Endothelial cell of umbilical vein (primary cell): Measurements from ENCODE around the gene ESAM. TPM values are rescaled to one million over a fixed set of nuclear protein-coding genes. Genes with fewer than 3 reads are reported as not detected.

Experiments used
- BruUV-seq: library from RNA; stranded (reverse); fragments of 400-500 nt; replicated peaks from 2 replicates; lab custom pipeline; 2021; lab: Mats Ljungman, UMichigan
- CTCF ChIA-PET: fragments of 300-600, 350-600 bp; sonication (Branson Sonifier 250); formaldehyde crosslinking; loops from one replicate; lab custom pipeline; 2021; ENCODE audit warnings: antibody characterized with exemption, inconsistent platforms; lab: Charles Lee
- POLR2A ChIA-PET: fragments of 300-600, 350-600 bp; sonication (Branson Sonifier 250); formaldehyde crosslinking; loops from one replicate; lab custom pipeline; 2021; ENCODE audit warnings: antibody characterized with exemption, inconsistent platforms; lab: Charles Lee
- DNase-seq: peaks from one replicate; pipeline ENCODE4 v3.0.0-alpha.2; 2011; ENCODE audit warnings: low read depth, low spot score
- FAIRE-seq: peaks from 2 replicates; lab custom pipeline; 2011; peaks lifted over from hg19 to GRCh38; lab: Jason Lieb, UNC
- H2AFZ ChIP-seq: 2 replicates; pipeline ENCODE4 v1.6.0; 2012; ENCODE audit warnings: low read depth, low read length, control low read depth, inconsistent platforms
- H3K27ac ChIP-seq: 2 replicates; pipeline ENCODE4 v1.5.1; 2011; ENCODE audit warnings: low read depth, mild to moderate bottlenecking, control low read depth, low read length, moderate library complexity; ENCODE audit not compliant: insufficient read depth
- H3K27me3 ChIP-seq, 2 experiments: 2 replicates each; pipeline versions ENCODE4 v1.6.0 to v1.6.1; 2011; ENCODE audit warnings: low read length in 2 of 2, mixed read lengths in 1 of 2; ENCODE audit not compliant: control insufficient read depth in 2 of 2, insufficient read depth in 2 of 2
- H3K36me3 ChIP-seq, 2 experiments: 2 replicates in 1 of 2; 3 replicates in 1 of 2; pipeline ENCODE4 v1.5.1; 2011; ENCODE audit warnings: low read length in 2 of 2, mild to moderate bottlenecking in 1 of 2, moderate library complexity in 1 of 2; ENCODE audit not compliant: control insufficient read depth in 2 of 2, insufficient read depth in 2 of 2; ENCODE audit errors: extremely low read depth in 1 of 2
- H3K4me1 ChIP-seq: 3 replicates; pipeline ENCODE4 v1.5.1; 2011; ENCODE audit warnings: mild to moderate bottlenecking, low read length; ENCODE audit not compliant: control insufficient read depth, insufficient read depth; ENCODE audit errors: extremely low read depth
- H3K4me2 ChIP-seq: 2 replicates; pipeline ENCODE4 v1.6.1; 2011; ENCODE audit warnings: low read length, control low read depth, mixed read lengths; ENCODE audit not compliant: insufficient read depth
- H3K4me3 ChIP-seq, 3 experiments: fragments of 200-600 bp in 1 of 3; sonication (generic), shearing (Covaris generic) in 1 of 3; replicated peaks in 1 of 3; 2 replicates each; pipeline ENCODE4 v1.5.1; 2011 to 2016; ENCODE audit warnings: control low read depth in 3 of 3, low read length in 3 of 3, mild to moderate bottlenecking in 2 of 3, inconsistent platforms in 1 of 3, low read depth in 1 of 3, moderate library complexity in 1 of 3; ENCODE audit not compliant: insufficient read depth in 1 of 3
- H3K79me2 ChIP-seq: 2 replicates; pipeline ENCODE4 v1.6.0; 2012; ENCODE audit warnings: low read length, inconsistent platforms; ENCODE audit not compliant: control insufficient read depth, insufficient read depth
- H3K9ac ChIP-seq: replicated peaks from 2 replicates; pipeline ENCODE3; 2011; ENCODE audit warnings: low read length, control low read depth; ENCODE audit not compliant: insufficient read depth; ENCODE audit errors: extremely low read depth
- H3K9me1 ChIP-seq: replicated peaks from 3 replicates; pipeline ENCODE4 v1.6.0; 2011; ENCODE audit warnings: mild to moderate bottlenecking, low read length; ENCODE audit not compliant: control insufficient read depth, insufficient read depth; ENCODE audit errors: extremely low read depth
- H3K9me3 ChIP-seq: replicated peaks from 2 replicates; pipeline ENCODE4 v1.5.1; 2012; ENCODE audit warnings: low read length, inconsistent platforms; ENCODE audit not compliant: control insufficient read depth, insufficient read depth
- H4K20me1 ChIP-seq: replicated peaks from 2 replicates; pipeline ENCODE3; 2011; ENCODE audit warnings: mild to moderate bottlenecking, low read length; ENCODE audit not compliant: control insufficient read depth, insufficient read depth; ENCODE audit errors: extremely low read depth
- FOS ChIP-seq: IDR thresholded peaks from 2 replicates; pipeline ENCODE4 v1.6.1; 2011; ENCODE audit warnings: mild to moderate bottlenecking, low read length, moderate library complexity, borderline replicate concordance; ENCODE audit not compliant: insufficient read depth
- JUN ChIP-seq: IDR thresholded peaks from 2 replicates; pipeline ENCODE4 v1.6.1; 2011; ENCODE audit warnings: borderline replicate concordance, low read depth; ENCODE audit not compliant: insufficient read length, insufficient read depth
- MYC ChIP-seq: IDR thresholded peaks from one replicate; pipeline ENCODE4 v1.6.1; 2011; ENCODE audit warnings: mild to moderate bottlenecking, low read depth, low read length
- POLR2A ChIP-seq: IDR thresholded peaks from 2 replicates; pipeline ENCODE4 v1.6.1; 2012; ENCODE audit warnings: low read depth, mild to moderate bottlenecking, control low read depth, low read length
- POLR2AphosphoS5 ChIP-seq: IDR thresholded peaks from 2 replicates; pipeline ENCODE4 v1.6.1; 2012; ENCODE audit warnings: low read depth, mild to moderate bottlenecking, control low read depth, low read length, moderate library complexity; ENCODE audit not compliant: insufficient read depth
- dilution Hi-C: fragments of 300-500 bp; cut with MboI; formaldehyde crosslinking; loops from one replicate; pipeline ENCODE4 v1.15.0; 2019; ENCODE audit warnings: low sequenced_read_pairs; ENCODE audit not compliant: extremely low pct_ligation_motif_present
- intact Hi-C: fragments of 100-400 bp; cut with micrococcal nuclease; formaldehyde crosslinking; loops from one replicate; pipeline ENCODE4 v1.10.0; 2022
- polyA plus RNA-seq, 4 experiments: library from polyadenylated mRNA; depleted of rRNA in 3 of 4; stranded (reverse) in 3 of 4; unstranded in 1 of 4; fragments of >200 nt; gene quantifications; 2 replicates each; pipeline versions ENCODE4 v1.2.1 to v1.2.3, GENCODE V29; 2011 to 2012; ENCODE audit warnings: missing spikeins in 1 of 4
- total RNA-seq: library from RNA; stranded (reverse); gene quantifications from 2 replicates; pipeline ENCODE4 v1.2.3, GENCODE V29; 2021
- TF ChIP-seq, protein P1 (sequence below): IDR thresholded peaks from 2 replicates; pipeline ENCODE4 v1.6.1; 2011; ENCODE audit not compliant: insufficient read depth, insufficient read length
- TF ChIP-seq, protein P2 (sequence below), 2 donors: IDR thresholded peaks; 1 replicate in 1 of 2; 2 replicates in 1 of 2; pipeline ENCODE4 v1.5.1; 2011; ENCODE audit warnings: low read length in 2 of 2, mild to moderate bottlenecking in 2 of 2, moderate library complexity in 2 of 2, control low read depth in 1 of 2, inconsistent platforms in 1 of 2, low read depth in 1 of 2; ENCODE audit not compliant: insufficient read depth in 1 of 2; ENCODE audit errors: extremely low read depth in 1 of 2

Gene ESAM
- total and polyA plus RNA-seq, 2 donors (not counting 3 experiments of a cell fraction or from before 2014, with no cell fraction given) = 273 to 383 TPM

GRCh38 chr11:124807660-124808270, 45.7 kb upstream of the ESAM start:
- H4K20me1 ChIP-seq = no peaks in the 10 kb centered on the region
- dilution Hi-C loops (no loop called here), intact Hi-C loops (no loop called here)
- no TSS peak for BruUV-seq
- H3K36me3 ChIP-seq = no peaks in the 10 kb centered on the region
- TF ChIP-seq, protein P1, sequence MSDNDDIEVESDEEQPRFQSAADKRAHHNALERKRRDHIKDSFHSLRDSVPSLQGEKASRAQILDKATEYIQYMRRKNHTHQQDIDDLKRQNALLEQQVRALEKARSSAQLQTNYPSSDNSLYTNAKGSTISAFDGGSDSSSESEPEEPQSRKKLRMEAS = no peak
- TF ChIP-seq POLR2AphosphoS5 (no peak), JUN (no peak), MYC (no peak), FOS (no peak), POLR2A (no peak)
- TF ChIP-seq, protein P2, sequence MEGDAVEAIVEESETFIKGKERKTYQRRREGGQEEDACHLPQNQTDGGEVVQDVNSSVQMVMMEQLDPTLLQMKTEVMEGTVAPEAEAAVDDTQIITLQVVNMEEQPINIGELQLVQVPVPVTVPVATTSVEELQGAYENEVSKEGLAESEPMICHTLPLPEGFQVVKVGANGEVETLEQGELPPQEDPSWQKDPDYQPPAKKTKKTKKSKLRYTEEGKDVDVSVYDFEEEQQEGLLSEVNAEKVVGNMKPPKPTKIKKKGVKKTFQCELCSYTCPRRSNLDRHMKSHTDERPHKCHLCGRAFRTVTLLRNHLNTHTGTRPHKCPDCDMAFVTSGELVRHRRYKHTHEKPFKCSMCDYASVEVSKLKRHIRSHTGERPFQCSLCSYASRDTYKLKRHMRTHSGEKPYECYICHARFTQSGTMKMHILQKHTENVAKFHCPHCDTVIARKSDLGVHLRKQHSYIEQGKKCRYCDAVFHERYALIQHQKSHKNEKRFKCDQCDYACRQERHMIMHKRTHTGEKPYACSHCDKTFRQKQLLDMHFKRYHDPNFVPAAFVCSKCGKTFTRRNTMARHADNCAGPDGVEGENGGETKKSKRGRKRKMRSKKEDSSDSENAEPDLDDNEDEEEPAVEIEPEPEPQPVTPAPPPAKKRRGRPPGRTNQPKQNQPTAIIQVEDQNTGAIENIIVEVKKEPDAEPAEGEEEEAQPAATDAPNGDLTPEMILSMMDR (IDR thresholded peaks at IDR 0.05; ENCODE audit: extremely low read depth in 1 of 2, insufficient read depth in 1 of 2, low read depth in 1 of 2, low read length in 2 of 2) = no peak
- no peak overlapping the region for H3K4me3 ChIP-seq
- ChIA-PET CTCF (interaction anchor here (2.1 kb wide), 2 partner anchors 14 to 29 kb away, joined by 7 read pairs; no protein-coding TSS in a partner anchor), POLR2A (no interaction called here)
- no peaks in the 10 kb centered on the region for H3K79me2 ChIP-seq
- no peak for DNase-seq
- H3K27me3 ChIP-seq = no peaks in the 10 kb centered on the region
- no peak overlapping the region for H3K4me2 ChIP-seq
- H3K9ac ChIP-seq = no peak overlapping the region
- no peak overlapping the region for H2AFZ ChIP-seq
- FAIRE-seq = no peak
- no peaks in the 10 kb centered on the region for H3K9me3 ChIP-seq
- H3K9me1 ChIP-seq = no peaks in the 10 kb centered on the region
- no peak overlapping the region for H3K27ac ChIP-seq
- H3K4me1 ChIP-seq = peaks cover 5% of the 10 kb centered on the region
